T-helper 9 cell (primary cell): ENCODE measurements around the gene PAOX.
"Not testable (repeated sequence)": the region's sequence is repeated elsewhere in the genome, so short reads cannot be mapped to it uniquely, and the experiment has no call there.

Experiments
- DNase-seq: peaks from one replicate; pipeline ENCODE4 v3.0.0-alpha.2; 2020

The PAOX gene

GRCh38 chr10:133411523-133412380 lies 32.7 kb downstream of the PAOX start:
- no peak for DNase-seq

- no peak for DNase-seq
These were observed 33.3 kb downstream of the PAOX start for GRCh38 chr10:133412381-133412711.

GRCh38 chr10:133414401-133414800 lies 35.3 kb downstream of the PAOX start:
- not testable (repeated sequence) for DNase-seq

- DNase-seq, result no peak
These were observed 36.7 kb downstream of the PAOX start for GRCh38 chr10:133415752-133416151.

GRCh38 chr10:133418289-133418993 lies 39.4 kb downstream of the PAOX start:
- no peak for DNase-seq

- DNase-seq, result no peak
These were observed 40.3 kb downstream of the PAOX start for GRCh38 chr10:133419211-133419950.

- no peak for DNase-seq
These were observed 41.0 kb downstream of the PAOX start for GRCh38 chr10:133420028-133420427.

GRCh38 chr10:133420579-133420978 lies 41.5 kb downstream of the PAOX start:
- DNase-seq, result no peak

- no peak for DNase-seq
These were observed 42.5 kb downstream of the PAOX start for GRCh38 chr10:133421336-133422222.

- DNase-seq, result no peak
These were observed 43.3 kb downstream of the PAOX start for GRCh38 chr10:133422223-133422806.

GRCh38 chr10:133422807-133423771 lies 44.0 kb downstream of the PAOX start:
- no peak for DNase-seq

- DNase-seq, result not testable (repeated sequence)
These were observed 45.0 kb downstream of the PAOX start for GRCh38 chr10:133424102-133424501.

- not testable (repeated sequence) for DNase-seq
These were observed 45.5 kb downstream of the PAOX start, which contains the start of gene SPRN for GRCh38 chr10:133424601-133425000. TSS of gene SPRN (minus strand) at chr10:133424625. CDS start at chr10:133423681, 944 bp downstream.

GRCh38 chr10:133429571-133429970 lies 50.5 kb downstream of the PAOX start:
- not testable (repeated sequence) for DNase-seq

GRCh38 chr10:133431888-133432613 lies 53.0 kb downstream of the PAOX start:
- not testable (repeated sequence) for DNase-seq

GRCh38 chr10:133432789-133433188 lies 53.7 kb downstream of the PAOX start:
- not testable (repeated sequence) for DNase-seq

- no peak for DNase-seq
These were observed 59.7 kb downstream of the PAOX start for GRCh38 chr10:133438711-133439273.

GRCh38 chr10:133439517-133440461 lies 60.7 kb downstream of the PAOX start:
- no peak for DNase-seq
